Islet of Langerhans (tissue), 1 donor: Measurements from ENCODE around the gene CDK5.
"Not testable (repeated sequence)": the region's sequence is repeated elsewhere in the genome, so short reads cannot be mapped to it uniquely, and the experiment has no call there.

Source experiments
- FAIRE-seq: peaks from one replicate; lab custom pipeline; 2011; peaks lifted over from hg19 to GRCh38; lab: Jason Lieb, UNC

Gene CDK5

GRCh38 chr7:151013733-151014497, 43.8 kb downstream of the CDK5 start:
- FAIRE-seq, result no peak

GRCh38 chr7:151013356-151013732, 44.4 kb downstream of the CDK5 start:
- no peak for FAIRE-seq

DNA sequence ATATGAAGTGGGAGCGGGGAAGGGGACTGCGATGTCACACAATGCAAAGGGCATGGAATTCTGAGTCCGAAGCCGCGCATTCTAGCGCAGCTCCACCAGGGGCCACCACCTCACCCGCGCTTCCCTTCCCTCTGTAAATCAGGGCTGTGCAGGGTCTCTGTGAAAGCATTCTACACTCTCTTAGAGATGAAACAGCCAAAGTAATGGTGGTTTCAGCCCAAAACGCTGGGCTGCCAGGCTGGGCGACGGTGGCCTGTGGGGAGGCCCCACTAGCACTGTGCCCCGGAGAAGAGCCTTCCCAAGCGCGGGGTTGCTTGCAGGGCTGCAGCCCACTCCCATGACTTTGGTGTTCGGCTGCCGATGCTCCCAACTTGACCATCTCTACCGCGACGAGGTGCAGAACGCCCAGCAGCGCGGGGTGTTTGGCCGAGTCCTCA, 44.8 kb downstream of the CDK5 start:
- FAIRE-seq, result no peak

DNA sequence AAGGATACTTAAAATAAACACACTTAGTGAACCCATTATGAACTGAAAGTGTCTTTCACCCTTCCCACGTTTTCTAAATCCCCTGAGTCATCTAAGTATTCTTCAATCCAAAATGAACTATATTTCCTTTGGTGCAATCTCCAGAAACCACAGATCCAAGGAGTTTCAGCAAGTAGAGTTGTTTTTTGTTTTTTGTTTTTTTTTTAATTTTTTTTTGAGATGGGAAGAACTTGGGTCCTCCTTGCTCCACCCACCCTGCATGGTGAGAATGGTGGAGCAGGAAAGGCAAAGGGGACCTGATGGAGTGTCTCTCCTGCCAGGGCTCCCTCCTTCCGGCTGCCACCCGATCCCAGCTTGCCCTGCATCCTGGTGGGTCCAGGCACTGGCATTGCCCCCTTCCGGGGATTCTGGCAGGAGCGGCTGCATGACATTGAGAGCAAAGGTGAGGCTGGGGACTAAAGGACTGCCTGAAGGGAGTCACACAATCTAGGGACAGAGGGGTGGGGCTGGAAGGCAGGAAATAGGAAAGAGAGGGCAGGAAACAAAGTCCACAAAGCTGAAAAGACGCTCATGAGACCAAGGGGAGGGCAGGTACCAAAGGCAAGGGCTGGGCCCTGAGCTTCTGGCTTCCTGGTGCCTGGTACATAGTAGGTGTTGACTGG, 45.5 kb downstream of the CDK5 start:
- FAIRE-seq, result no peak

GRCh38 chr7:151011616-151012015, 46.1 kb downstream of the CDK5 start:
- FAIRE-seq, result not testable (repeated sequence)

- FAIRE-seq, result no peak
These were observed 46.6 kb downstream of the CDK5 start for GRCh38 chr7:151011097-151011409.

DNA sequence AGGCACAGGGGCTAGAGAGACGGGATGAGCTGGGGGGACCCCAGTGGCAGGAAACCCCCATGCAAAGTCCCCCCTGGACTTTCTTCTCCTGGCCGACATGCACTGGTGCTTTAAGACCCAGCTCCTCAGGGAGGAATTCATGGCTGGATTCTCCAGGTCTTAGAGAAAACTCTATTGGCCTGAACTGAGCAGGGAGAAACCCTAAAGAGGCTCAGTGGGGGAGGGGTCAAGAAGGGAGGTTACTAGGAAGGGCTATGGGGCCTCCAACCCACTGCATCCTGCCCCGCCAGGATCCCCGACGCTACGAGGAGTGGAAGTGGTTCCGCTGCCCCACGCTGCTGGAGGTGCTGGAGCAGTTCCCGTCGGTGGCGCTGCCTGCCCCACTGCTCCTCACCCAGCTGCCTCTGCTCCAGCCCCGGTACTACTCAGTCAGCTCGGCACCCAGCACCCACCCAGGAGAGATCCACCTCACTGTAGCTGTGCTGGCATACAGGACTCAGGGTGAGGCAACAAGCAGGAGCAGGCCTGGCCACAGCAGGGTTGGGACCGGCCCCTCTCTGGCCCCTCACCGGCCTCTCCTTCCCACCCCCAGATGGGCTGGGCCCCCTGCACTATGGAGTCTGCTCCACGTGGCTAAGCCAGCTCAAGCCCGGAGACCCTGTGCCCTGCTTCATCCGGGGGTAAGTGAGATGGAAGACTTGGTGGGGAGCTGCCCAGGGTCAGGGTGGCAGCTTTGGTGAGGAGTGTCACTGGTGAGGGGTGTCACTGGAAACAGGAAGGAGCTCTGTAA, 47.2 kb downstream of the CDK5 start:
- FAIRE-seq, result no peak

- no peak for FAIRE-seq
These were observed 47.7 kb downstream of the CDK5 start for GRCh38 chr7:151010037-151010306.

DNA sequence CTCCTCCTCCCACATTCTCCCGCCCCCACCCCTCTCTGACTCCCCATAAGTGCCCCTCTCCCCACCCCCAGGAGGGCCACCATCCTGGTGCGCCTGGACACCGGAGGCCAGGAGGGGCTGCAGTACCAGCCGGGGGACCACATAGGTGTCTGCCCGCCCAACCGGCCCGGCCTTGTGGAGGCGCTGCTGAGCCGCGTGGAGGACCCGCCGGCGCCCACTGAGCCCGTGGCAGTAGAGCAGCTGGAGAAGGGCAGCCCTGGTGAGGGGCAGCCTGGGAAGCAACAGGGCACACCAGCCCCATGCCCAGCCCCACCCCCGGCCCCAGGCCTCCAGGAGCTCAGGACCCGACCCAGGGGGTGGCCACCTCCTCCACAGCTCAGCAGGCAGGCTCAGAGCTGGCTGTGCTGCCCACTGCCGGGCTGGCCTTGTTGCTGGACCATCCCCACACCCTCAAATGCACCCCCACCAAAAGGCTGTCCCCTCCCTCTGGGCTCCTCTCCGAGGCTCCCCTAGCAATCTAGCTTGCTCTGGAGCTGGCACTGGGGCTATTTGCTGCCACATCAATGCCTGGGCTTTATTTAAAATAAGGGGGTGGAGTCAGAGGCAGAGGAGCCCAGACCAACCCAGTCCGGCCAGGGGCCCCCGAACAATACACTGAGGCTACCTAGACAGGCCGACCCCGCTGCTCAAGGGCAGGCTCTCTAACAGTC, 48.2 kb downstream of the CDK5 start:
- no peak for FAIRE-seq

DNA sequence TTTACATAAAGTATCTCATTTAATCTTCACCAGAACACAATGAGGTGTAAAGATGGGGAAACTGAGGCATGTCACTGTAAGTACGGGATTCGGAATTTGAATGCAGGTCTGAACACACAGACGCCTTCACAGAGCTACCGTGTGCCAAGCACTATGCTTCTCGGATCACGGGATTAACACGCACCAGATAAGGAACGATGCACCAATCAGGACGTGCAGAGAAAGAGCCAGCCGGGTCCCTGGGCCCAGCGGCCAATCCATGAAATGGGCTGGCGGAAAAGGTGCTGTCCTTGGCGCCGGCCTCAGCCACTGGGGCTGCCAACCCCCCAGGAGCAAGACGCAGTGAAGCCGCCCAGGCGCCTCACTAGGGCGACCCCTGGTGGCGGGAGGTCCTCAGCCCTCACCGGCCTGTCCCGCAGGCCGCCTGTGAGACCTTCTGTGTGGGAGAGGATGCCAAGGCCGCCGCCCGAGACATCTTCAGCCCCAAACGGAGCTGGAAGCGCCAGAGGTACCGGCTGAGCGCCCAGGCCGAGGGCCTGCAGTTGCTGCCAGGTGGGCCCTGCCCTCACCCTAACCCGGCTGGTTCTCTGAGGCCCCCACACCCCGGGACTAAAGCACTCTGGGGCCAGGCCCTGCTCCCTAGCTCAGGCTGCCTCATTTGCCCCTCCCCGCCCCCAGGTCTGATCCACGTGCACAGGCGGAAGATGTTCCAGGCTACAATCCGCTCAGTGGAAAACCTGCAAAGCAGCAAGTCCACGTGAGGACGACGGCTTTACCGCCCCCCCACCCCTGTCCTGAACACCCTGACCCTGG, 49.0 kb downstream of the CDK5 start:
- FAIRE-seq, result no peak

- no peak for FAIRE-seq
These were observed 49.6 kb downstream of the CDK5 start for GRCh38 chr7:151008143-151008510.

- no peak for FAIRE-seq
These were observed 50.2 kb downstream of the CDK5 start for GRCh38 chr7:151007469-151007898.

- FAIRE-seq, result no peak
These were observed 51.0 kb downstream of the CDK5 start for GRCh38 chr7:151006590-151007300.

DNA sequence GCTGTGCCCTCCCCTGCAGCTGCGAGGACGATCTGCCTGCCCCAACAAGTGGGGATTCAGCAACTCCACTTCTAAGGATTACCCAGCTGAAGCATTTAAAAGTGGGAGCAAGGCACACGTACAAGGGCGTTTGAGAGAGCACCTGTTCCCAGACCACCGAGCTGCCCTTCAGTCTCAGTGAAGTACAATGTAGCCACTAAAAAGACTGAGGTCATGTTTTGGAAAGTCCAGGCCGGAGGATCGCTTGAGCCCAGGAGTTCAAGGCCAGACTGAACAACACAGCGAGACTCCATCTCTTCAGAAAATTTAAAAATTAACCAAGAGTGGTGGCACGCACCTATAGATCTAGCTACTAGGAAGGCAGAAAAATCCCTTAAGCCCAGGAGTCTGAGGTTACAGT, 52.1 kb downstream of the CDK5 start:
- FAIRE-seq, result no peak
